Naive B cell (primary cell): Measurements from ENCODE around the gene TOM1L2. TPM values are rescaled to one million over a fixed set of nuclear protein-coding genes. Genes with fewer than 3 reads are reported as not detected.
"Not testable (repeated sequence)": the region's sequence is repeated elsewhere in the genome, so short reads cannot be mapped to it uniquely, and the experiment has no call there.

Experiments
- ATAC-seq, 2 donors: fragments of 150-1000 bp; cut with Tn5 transposase; 2 replicates each; pipeline ENCODE4 v1.10.0; 2021; ENCODE audit warnings: low read depth in 2 of 2, mild to moderate bottlenecking in 2 of 2, moderate library complexity in 2 of 2
- DNase-seq: peaks from one replicate; pipeline ENCODE4 v3.0.0; 2022
- H3K27ac Mint-ChIP-seq, 6 donors: one replicate each; pipeline ENCODE4 v1.8.0; 2020 to 2022; ENCODE audit warnings: mild to moderate bottlenecking in 6 of 6, mixed read lengths in 6 of 6, moderate library complexity in 5 of 6, inconsistent platforms in 2 of 6
- H3K27me3 Mint-ChIP-seq, 3 donors: one replicate each; pipeline ENCODE4 v1.8.0; 2021 to 2022; ENCODE audit warnings: mixed read lengths in 3 of 3, mild to moderate bottlenecking in 1 of 3
- H3K36me3 Mint-ChIP-seq, 2 donors: one replicate each; pipeline ENCODE4 v1.8.0; 2020 to 2022; ENCODE audit warnings: mixed read lengths in 2 of 2, inconsistent platforms in 1 of 2, mild to moderate bottlenecking in 1 of 2
- H3K4me1 Mint-ChIP-seq, 3 donors: one replicate each; pipeline ENCODE4 v1.8.0; 2020 to 2022; ENCODE audit warnings: mixed read lengths in 3 of 3, inconsistent platforms in 1 of 3, mild to moderate bottlenecking in 1 of 3, moderate library complexity in 1 of 3
- H3K4me3 Mint-ChIP-seq, 8 donors: one replicate each; pipeline ENCODE4 v1.8.0; 2020 to 2022; ENCODE audit warnings: mild to moderate bottlenecking in 8 of 8, mixed read lengths in 8 of 8, moderate library complexity in 8 of 8, inconsistent platforms in 2 of 8
- H3K9me3 Mint-ChIP-seq, 7 donors: one replicate each; pipeline ENCODE4 v1.8.0; 2020 to 2022; ENCODE audit warnings: mixed read lengths in 7 of 7, mild to moderate bottlenecking in 5 of 7, inconsistent platforms in 2 of 7, moderate library complexity in 1 of 7
- polyA plus RNA-seq, 6 donors: library from polyadenylated mRNA; unstranded; fragments of 300-500 nt; fragmentation: Illumina TruSeq; gene quantifications; one replicate each; pipeline ENCODE4 v1.2.3, GENCODE V29; 2021; ENCODE audit warnings: low read depth in 6 of 6

Gene TOM1L2
- polyA plus RNA-seq, 6 donors from 2014 or later, result 2.5 to 7.0 (median 3.0) TPM

DNA sequence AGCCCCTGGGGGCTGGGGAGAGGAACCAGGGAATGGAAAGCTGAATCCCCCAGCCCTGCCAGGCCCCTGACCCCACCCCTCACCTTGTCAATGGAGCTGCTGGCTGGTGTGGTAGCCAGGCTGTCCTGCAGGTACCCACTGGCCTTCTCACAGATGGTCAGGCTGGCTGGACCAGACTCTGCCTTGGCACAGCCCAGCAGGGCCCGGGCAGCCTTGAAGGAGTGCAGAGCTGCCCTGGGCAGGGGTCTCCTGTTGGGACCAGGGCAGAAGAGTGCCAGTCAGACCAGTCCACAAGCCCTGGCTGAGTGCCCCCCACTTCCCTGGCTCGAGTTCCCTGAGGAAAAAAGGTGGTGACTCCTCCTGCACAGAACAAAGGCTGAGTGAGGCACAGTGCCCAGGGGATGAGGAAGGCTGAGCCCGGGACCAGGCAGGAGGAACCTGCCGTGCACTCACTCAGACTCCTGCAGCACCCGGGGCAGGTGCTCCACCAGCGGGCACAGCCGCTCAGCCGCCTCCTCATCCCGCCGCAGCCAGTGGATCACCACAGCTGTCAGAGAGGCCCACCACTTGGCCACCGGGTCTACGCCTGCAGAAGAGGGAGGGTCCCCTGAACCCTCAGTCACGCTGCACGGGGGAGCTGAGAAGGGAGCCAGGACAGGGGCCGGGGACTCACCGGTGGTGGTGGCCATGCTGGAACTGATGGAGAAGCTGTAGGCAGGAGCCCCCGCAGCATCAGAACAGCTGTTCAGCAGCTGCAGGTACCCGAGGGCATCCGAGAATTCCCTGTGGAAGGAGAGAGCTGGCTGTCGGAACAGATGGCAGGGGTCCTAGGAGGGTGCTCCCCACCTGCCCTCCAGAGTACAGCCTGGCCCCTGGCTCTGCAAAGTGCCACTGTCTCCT is 157.8 kb downstream of the TOM1L2 start:
- Mint-ChIP-seq H3K36me3 (peaks cover 0 to 5% of the 10 kb centered on the region in 2 donors), H3K4me3 (no peak overlapping the region), H3K27me3 (no peaks in the 10 kb centered on the region), H3K27ac (no peak overlapping the region), H3K9me3 (no peaks in the 10 kb centered on the region), H3K4me1 (peaks cover 1 to 5% (median 5%) of the 10 kb centered on the region in 3 donors)
- ATAC-seq (no peak), DNase-seq (no peak)

DNA sequence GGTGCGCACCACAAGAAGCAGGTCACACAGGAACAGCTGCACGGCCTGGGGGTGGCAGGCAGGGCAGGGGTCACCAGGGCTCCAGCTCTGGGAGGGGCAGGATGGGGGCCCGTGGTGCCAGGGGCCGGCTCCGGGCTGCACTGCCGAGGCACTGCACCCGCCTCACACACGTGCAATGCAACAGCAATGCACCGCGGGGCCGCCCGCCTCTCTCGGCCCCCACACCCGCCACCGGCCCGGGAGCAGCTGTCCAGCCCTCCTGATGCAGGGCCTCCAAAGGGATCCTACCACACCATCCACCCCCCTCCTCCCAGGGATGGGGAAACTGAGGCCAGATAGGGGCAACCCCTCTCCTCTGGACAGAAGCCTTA is 158.5 kb downstream of the TOM1L2 start:
- Mint-ChIP-seq H3K27ac (no peak overlapping the region), H3K4me3 (no peak overlapping the region), H3K27me3 (no peaks in the 10 kb centered on the region), H3K9me3 (no peaks in the 10 kb centered on the region), H3K36me3 (no peaks in the 10 kb centered on the region), H3K4me1 (peaks cover 2 to 4% (median 3%) of the 10 kb centered on the region in 3 donors)
- DNase-seq (no peak), ATAC-seq (no peak)

DNA sequence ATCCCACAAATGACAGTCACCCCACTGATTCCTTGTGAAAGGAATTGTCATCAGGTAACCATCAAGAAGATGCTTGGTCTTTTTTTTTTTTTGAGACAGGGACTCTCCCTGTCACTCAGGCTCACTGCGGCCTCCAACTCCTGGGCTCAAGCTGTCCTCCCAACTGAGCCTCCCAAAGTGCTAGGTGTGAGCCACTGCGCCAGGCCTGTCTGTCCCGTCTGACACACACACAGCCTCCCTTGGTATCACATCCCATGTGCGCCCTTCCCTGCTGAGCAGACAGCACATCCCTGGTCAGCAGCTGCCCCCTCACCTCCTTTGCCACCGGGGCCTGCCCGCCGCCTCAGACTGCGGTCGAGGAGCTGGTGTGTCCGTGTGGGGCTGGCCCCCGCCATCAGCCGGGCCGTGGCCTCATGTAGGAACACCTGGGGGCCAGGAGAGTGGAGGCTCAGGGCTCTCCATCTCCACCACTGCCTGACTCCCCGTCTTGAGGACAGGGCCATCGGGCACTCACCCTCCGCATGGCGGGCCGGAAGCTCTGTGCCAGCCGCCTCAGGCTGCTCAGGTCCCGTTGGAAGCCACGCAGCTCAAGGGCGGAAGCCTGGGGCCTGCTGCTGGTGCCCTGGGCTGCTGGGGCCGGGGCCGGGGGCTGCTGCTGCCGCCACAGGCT is 159.0 kb downstream of the TOM1L2 start:
- no peak for ATAC-seq
- H3K4me3 Mint-ChIP-seq, result no peak overlapping the region
- H3K36me3 Mint-ChIP-seq, result no peaks in the 10 kb centered on the region
- no peak overlapping the region for H3K27ac Mint-ChIP-seq
- no peak for DNase-seq
- H3K4me1 Mint-ChIP-seq, result peaks cover 0 to 4% (median 3%) of the 10 kb centered on the region in 3 donors
- H3K27me3 Mint-ChIP-seq, result no peaks in the 10 kb centered on the region
- H3K9me3 Mint-ChIP-seq, result no peaks in the 10 kb centered on the region

DNA sequence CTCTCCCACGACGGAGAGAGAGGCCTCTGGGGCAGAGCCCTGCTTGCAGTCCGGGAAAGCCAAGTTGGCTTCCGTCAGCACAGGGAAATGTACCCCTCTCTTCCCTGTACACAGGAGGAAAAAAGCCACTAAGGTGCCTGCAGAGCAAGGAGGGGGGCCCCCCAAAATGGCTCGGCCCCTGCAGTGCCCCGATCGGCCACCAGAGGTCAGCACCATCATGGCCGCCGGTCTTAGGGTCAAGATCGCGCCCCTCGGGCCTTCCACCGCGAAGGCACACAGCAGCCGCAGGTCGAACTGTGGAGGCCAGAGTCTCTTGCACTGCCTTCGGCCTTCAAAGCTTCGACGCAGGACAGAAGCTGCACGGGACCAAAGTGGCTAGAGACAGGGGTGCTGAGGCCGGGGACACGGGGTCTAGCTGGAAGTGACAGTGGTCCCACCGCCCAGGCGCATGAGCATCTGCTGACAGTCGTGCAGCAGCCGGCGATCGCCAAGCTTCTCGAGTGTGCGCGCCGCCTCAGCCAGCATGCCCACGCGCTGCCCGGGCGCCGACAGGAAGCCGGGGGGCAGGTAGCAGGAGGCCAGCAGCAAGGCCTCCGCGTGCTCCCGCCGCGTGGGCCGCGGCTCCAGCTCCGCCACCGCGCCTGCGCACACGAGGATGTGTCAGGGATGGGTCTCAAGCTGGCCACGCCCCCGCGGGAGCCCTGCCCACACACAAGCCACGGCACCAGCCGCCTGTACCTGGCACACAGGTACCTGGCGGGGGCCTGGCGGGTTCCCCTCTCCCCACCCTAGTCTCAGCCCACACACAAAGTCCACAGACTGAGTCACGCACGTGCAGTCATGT is 159.8 kb downstream of the TOM1L2 start:
- DNase-seq (peak; percentile 70), ATAC-seq (peak; percentile 63 to 74)
- no peak overlapping the region for H3K4me3 Mint-ChIP-seq
- peaks cover 0 to 4% (median 3%) of the 10 kb centered on the region in 3 donors for H3K4me1 Mint-ChIP-seq
- no peaks in the 10 kb centered on the region for H3K9me3 Mint-ChIP-seq
- H3K27ac Mint-ChIP-seq, result peak overlapping the region in 1 of 6 donors; percentile 54
- H3K36me3 Mint-ChIP-seq, result no peaks in the 10 kb centered on the region
- H3K27me3 Mint-ChIP-seq, result no peaks in the 10 kb centered on the region

DNA sequence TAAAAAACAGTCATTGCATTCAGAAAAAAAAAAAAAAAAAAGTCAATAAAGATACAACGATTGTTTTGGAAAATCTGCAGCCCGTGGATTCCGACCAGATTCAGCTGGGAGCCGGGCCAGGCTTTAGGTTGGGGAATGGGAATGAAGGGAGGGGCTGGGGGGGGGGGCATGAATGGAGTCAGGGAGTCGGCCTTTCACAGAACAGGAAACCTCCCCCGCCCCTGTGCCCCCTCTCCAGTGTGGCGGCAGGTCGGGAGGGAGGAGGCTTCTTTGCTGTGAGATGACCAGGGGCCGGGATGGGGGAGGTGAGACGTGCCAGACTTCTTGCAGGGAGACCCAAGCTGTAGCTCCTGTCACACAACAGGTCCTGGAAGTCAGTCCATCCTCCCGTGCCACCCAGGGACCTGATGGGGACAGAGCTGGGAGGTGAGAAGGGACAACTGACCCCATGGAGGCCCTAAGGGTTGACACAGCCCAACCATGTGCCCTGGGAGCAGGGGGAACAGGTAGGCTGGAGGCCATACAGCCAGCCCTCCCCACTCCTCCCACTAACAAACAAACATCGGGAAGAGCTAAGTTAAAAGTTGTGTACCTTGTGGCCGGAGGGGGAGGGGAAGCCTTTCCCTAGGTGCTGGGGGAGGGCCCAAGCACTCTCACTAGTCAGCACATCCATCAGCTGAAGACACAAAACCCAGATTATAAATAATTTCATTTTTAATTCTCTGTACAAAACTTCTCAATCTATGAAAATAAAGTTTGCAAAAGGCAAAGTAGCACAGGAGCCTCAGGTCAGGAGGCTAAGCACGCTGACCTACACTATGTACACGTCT is 160.6 kb downstream of the TOM1L2 start:
- Mint-ChIP-seq H3K4me3 (peak overlapping the region in 1 of 8 donors; percentile 76), H3K36me3 (no peaks in the 10 kb centered on the region), H3K27me3 (no peaks in the 10 kb centered on the region), H3K27ac (peak overlapping the region in 3 of 6 donors; percentile 7 to 73 (median 54)), H3K4me1 (peaks cover 0 to 7% (median 3%) of the 10 kb centered on the region in 3 donors), H3K9me3 (no peaks in the 10 kb centered on the region)
- ATAC-seq (peak in 1 of 2 donors; percentile 3), DNase-seq (no peak)

DNA sequence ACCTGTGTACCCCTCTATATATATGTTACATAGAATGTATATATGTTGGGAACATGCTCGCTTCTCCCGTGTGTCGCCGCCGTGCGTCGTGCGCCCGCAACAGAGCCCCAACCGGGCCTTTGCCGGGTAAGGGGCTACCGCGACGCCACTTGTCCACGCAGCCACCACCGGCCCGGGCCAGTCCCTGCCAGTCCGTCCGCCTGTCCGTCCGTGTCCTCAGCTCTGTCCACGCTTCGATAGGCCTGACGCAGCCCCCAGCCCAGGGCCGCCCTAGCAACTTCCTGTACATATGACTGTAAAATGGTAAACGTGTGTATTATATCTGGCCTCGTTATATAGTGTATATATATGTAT is 161.3 kb downstream of the TOM1L2 start:
- Mint-ChIP-seq H3K27me3 (no peaks in the 10 kb centered on the region), H3K9me3 (no peaks in the 10 kb centered on the region), H3K4me3 (no peak overlapping the region), H3K27ac (no peak overlapping the region), H3K36me3 (no peaks in the 10 kb centered on the region), H3K4me1 (peaks cover 2 to 9% (median 3%) of the 10 kb centered on the region in 3 donors)
- no peak for DNase-seq
- no peak for ATAC-seq

DNA sequence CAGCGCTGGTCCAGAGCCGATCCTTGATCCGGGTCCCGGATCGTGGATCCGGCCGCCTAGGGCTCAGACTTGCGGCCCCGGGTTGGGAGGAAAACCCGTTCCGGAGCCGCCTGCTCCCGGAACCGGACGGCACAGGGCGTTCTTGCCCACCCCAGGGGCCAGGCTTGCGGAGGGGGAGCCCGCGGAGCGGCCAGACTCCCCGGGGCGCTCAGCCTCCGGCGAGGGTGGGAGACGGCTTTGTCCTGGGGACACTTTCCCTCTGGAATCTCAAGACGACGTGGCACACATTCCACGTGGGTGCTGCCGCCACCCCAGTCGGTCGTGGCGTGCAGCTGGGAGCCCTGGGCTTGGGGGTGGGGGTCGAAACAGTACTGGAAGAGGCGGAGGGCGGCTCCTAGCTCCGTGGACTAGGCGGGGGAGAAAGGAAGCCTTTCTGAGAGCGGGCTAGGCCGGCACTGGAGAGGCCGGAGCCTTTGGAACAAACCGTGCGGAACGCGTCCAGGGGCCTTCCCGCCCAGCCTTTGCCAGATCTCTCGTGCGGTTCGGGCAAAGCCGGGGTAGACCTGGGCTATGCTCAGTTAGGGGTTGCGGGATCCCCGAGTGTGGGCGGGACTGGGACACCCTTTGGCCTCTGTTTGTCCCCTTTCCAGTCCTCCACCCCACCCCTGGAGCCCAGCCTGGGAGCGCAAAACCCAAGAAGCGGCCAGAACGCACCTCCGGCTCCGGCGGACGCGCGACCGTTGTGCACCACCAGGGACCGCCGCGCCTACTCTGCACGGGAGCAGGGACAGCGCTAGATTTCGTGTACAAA is 161.9 kb downstream of the TOM1L2 start:
- no peak overlapping the region for H3K4me3 Mint-ChIP-seq
- peaks cover 3 to 11% (median 8%) of the 10 kb centered on the region in 3 donors for H3K4me1 Mint-ChIP-seq
- no peak overlapping the region for H3K27ac Mint-ChIP-seq
- ATAC-seq (no peak), DNase-seq (no peak)
- no peaks in the 10 kb centered on the region for H3K27me3 Mint-ChIP-seq
- H3K9me3 Mint-ChIP-seq, result no peaks in the 10 kb centered on the region
- H3K36me3 Mint-ChIP-seq, result no peaks in the 10 kb centered on the region

DNA sequence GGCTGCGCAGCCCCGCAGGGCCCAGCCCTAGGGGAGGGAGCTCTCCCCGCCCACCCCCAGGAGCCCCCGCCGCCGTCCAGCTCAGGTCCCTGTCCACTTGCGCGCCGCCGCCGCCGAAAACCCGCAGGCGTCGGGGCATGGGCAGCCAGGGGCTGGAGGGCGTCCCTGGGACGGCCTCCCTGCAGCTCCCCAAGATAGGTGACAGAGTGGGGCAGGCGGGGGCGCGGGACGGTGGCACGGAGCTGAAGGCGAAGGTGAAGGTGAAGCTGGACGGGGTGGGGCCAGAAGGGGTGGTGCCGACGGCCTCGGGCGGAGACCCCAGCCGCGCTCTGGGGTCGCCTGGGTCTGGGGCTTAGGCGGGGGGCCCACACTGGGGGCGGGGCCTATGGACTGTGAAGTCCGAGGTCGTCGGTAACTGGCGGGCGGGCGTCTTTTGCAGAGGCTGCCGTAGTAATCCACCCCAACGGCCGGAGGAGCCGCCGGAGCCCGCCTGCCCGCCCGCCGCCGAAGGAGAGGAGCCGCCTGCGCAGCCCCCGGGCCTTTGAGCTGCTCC is 162.6 kb downstream of the TOM1L2 start:
- Mint-ChIP-seq H3K36me3 (no peaks in the 10 kb centered on the region), H3K4me1 (peaks cover 3 to 11% (median 8%) of the 10 kb centered on the region in 3 donors), H3K9me3 (no peaks in the 10 kb centered on the region), H3K27me3 (no peaks in the 10 kb centered on the region), H3K27ac (no peak overlapping the region), H3K4me3 (no peak overlapping the region)
- ATAC-seq, result no peak
- no peak for DNase-seq

DNA sequence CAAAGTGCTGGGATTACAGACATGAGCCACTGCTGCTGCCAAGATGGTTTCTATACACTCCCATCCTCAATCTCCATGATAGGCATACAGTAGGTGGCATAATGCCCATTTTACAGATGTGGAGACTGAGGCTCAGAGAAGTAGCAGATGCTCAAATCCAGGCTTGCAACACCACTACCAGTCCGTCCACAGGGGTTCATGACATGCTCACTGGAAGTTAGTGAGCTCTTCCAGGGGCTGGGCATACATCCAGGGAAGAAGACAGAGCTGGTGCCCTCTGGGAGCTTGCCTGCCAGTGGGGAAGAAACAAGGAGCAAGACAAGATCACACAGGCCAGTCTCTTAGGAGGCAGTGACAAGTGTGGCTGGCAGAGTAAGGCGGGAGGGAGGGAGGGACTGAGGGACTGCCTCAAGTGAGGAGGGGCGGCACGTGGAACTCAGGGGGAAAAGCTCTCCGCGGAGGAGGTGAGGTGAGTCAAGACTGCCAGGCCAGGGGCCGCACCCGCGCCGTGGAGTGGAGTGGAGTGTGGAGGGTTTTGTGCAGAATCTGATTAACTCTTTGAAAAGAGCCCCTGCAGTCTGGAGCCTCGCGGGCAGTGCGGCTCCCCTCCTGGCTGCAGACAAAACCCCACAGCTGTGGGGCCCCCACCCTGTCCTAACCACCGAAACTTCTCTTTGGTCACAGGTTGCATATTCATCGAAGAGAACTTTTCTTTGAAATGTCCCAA is 163.3 kb downstream of the TOM1L2 start:
- Mint-ChIP-seq H3K36me3 (peaks cover 0 to 5% of the 10 kb centered on the region in 2 donors), H3K27me3 (no peaks in the 10 kb centered on the region), H3K4me3 (peak overlapping the region in 1 of 8 donors; percentile 71), H3K4me1 (peaks cover 3 to 11% (median 9%) of the 10 kb centered on the region in 3 donors), H3K27ac (peak overlapping the region in 2 of 6 donors; percentile 16 to 77), H3K9me3 (no peaks in the 10 kb centered on the region)
- DNase-seq (no peak), ATAC-seq (no peak)

DNA sequence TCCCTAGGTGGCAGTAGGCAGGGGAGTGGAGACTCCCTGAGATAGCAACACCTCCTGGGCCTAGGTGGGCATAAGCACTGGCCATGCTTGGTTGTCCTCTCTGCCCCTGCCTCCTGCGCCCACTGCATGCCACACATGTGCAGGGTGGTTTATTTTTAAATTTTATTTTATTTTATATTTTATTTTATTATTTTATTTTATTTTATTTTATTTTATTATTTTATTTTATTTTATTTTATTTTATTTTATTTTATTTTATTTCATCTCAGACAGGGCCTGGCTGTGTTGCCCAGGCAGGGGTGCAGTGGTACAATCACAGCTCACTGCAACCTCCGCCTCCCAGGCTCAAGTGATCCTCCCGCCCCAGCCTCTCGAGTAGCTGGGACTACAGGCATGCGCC is 164.0 kb downstream of the TOM1L2 start:
- H3K27ac Mint-ChIP-seq, result not testable (repeated sequence)

DNA sequence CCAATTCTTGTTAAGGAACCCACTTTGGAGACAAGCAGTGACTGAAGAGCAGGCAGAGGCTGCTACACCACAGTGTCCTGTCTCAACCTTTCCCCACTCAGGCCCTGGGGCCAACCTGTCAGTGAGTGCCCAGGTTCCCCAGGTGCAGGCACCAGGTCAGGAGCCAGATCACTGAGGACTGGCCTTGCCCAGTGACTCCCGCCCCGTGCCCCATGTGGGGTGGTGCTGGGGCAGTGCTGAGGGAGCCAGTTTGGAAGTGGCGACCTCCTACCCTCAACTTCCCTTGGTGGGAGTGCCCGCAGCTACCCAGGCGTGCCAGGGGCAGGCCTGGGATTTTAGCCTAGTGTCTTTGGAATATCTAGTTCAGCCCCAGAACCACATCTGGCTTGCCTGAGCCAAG is 164.8 kb downstream of the TOM1L2 start:
- ATAC-seq, result no peak
- no peak overlapping the region for H3K27ac Mint-ChIP-seq
- no peak overlapping the region for H3K4me3 Mint-ChIP-seq
- H3K27me3 Mint-ChIP-seq, result no peaks in the 10 kb centered on the region
- no peak for DNase-seq
- peaks cover 0 to 9% of the 10 kb centered on the region in 2 donors for H3K36me3 Mint-ChIP-seq
- peaks cover 3 to 12% (median 11%) of the 10 kb centered on the region in 3 donors for H3K4me1 Mint-ChIP-seq
- no peaks in the 10 kb centered on the region for H3K9me3 Mint-ChIP-seq

More for the DNA sequence above, 164.0 kb downstream of the TOM1L2 start:
- not testable (repeated sequence) for H3K27me3 Mint-ChIP-seq, H3K4me3 Mint-ChIP-seq, ATAC-seq, DNase-seq, H3K9me3 Mint-ChIP-seq, H3K36me3 Mint-ChIP-seq
- H3K4me1 Mint-ChIP-seq, result peaks cover 3 to 12% (median 11%) of the 10 kb centered on the region in 3 donors
